ENCODE results near the gene SLC18B1. TPM values are rescaled to one million over a fixed set of nuclear protein-coding genes. Genes with fewer than 3 reads are reported as not detected.

The SLC18B1 gene
- total and polyA plus RNA-seq, 2 of the 13 experiments (the other 11 are each of a cell fraction or from before 2014, with no cell fraction given) = 11.4 to 13.8 TPM

GRCh38 chr6:132790450-132790849 lies 8.0 kb downstream of the SLC18B1 start (continued):
- TF ChIP-seq, protein P1, sequence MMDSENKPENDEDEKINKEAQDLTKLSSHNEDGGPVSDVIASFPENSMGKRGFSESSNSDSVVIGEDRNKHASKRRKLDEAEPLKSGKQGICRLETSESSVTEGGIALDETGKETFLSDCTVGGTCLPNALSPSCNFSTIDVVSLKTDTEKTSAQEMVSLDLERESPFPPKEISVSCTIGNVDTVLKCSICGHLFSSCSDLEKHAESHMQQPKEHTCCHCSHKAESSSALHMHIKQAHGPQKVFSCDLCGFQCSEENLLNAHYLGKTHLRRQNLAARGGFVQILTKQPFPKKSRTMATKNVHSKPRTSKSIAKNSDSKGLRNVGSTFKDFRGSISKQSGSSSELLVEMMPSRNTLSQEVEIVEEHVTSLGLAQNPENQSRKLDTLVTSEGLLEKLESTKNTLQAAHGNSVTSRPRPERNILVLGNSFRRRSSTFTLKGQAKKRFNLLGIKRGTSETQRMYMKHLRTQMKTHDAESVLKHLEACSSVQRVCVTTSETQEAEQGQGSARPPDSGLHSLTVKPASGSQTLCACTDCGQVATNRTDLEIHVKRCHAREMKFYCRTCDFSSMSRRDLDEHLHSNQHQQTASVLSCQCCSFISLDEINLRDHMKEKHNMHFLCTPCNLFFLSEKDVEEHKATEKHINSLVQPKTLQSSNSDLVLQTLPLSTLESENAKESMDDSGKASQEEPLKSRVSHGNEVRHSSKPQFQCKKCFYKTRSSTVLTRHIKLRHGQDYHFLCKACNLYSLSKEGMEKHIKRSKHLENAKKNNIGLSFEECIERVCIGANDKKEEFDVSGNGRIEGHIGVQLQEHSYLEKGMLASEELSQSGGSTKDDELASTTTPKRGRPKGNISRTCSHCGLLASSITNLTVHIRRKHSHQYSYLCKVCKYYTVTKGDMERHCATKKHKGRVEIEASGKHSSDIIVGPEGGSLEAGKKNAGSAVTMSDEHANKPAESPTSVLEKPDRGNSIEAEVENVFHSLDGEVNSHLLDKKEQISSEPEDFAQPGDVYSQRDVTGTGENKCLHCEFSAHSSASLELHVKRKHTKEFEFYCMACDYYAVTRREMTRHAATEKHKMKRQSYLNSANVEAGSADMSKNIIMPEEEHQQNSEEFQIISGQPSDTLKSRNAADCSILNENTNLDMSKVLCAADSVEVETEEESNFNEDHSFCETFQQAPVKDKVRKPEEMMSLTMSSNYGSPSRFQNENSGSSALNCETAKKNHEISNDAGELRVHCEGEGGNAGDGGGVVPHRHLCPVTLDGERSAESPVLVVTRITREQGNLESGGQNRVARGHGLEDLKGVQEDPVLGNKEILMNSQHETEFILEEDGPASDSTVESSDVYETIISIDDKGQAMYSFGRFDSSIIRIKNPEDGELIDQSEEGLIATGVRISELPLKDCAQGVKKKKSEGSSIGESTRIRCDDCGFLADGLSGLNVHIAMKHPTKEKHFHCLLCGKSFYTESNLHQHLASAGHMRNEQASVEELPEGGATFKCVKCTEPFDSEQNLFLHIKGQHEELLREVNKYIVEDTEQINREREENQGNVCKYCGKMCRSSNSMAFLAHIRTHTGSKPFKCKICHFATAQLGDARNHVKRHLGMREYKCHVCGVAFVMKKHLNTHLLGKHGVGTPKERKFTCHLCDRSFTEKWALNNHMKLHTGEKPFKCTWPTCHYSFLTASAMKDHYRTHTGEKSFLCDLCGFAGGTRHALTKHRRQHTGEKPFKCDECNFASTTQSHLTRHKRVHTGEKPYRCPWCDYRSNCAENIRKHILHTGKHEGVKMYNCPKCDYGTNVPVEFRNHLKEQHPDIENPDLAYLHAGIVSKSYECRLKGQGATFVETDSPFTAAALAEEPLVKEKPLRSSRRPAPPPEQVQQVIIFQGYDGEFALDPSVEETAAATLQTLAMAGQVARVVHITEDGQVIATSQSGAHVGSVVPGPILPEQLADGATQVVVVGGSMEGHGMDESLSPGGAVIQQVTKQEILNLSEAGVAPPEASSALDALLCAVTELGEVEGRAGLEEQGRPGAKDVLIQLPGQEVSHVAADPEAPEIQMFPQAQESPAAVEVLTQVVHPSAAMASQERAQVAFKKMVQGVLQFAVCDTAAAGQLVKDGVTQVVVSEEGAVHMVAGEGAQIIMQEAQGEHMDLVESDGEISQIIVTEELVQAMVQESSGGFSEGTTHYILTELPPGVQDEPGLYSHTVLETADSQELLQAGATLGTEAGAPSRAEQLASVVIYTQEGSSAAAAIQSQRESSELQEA (CRISPR knock-in tag; IDR thresholded peaks at IDR 0.05; ENCODE audit: not compliant biosample characterization) = no peak
- TF ChIP-seq RBFOX2 (IDR thresholded peaks at IDR 0.05; ENCODE audit: low read depth, low read length) (no peak), MBD4 (IDR thresholded peaks at IDR 0.05; ENCODE audit: borderline replicate concordance, low read length) (no peak), MAFK (conservative IDR thresholded peaks at IDR 0.05 in 1 of 2, IDR thresholded peaks at IDR 0.05 in 1 of 2; ENCODE audit: low read length in 2 of 2) (no peak), GLI4 (CRISPR knock-in tag; IDR thresholded peaks at IDR 0.05; ENCODE audit: borderline replicate concordance) (no peak), CHD4 (IDR thresholded peaks at IDR 0.05; ENCODE audit: borderline replicate concordance, low read length) (no peak)

All from HepG2 (cell line).